Activated CD4-positive, alpha-beta T cell treated with anti-CD3 and anti-CD28 coated beads, Interleukin-2, amount 10 ng/mL, durations not matched to agents 7 days and 5 days (primary cell): ENCODE measurements around the gene SYP. TPM values are rescaled to one million over a fixed set of nuclear protein-coding genes. Genes with fewer than 3 reads are reported as not detected.
A peak's percentile ranks its signal among the peaks of the same experiment; 100 is the strongest.
"Not testable (repeated sequence)": the region's sequence is repeated elsewhere in the genome, so short reads cannot be mapped to it uniquely, and the experiment has no call there.

Experiments
- CTCF ChIA-PET: fragments of 350-600 bp; sonication (Branson Sonifier 250); formaldehyde crosslinking; loops from one replicate; lab custom pipeline; 2021; ENCODE audit warnings: antibody characterized with exemption; lab: Charles Lee
- POLR2A ChIA-PET: fragments of 350-600 bp; sonication (Branson Sonifier 250); formaldehyde crosslinking; loops from one replicate; lab custom pipeline; 2021; ENCODE audit warnings: antibody characterized with exemption; lab: Charles Lee
- DNase-seq: peaks from one replicate; pipeline ENCODE4 v3.0.0-alpha.2; 2020
- H3K27ac Mint-ChIP-seq: one replicate; pipeline ENCODE4 v1.8.0; 2021; ENCODE audit warnings: mild to moderate bottlenecking, moderate library complexity, mixed read lengths
- H3K27me3 Mint-ChIP-seq: one replicate; pipeline ENCODE4 v1.8.0; 2021; ENCODE audit warnings: mixed read lengths
- H3K36me3 Mint-ChIP-seq: one replicate; pipeline ENCODE4 v1.8.0; 2021; ENCODE audit warnings: low read depth, mixed read lengths
- H3K4me1 Mint-ChIP-seq: one replicate; pipeline ENCODE4 v1.8.0; 2021; ENCODE audit warnings: mixed read lengths
- H3K4me3 Mint-ChIP-seq: one replicate; pipeline ENCODE4 v1.8.0; 2021; ENCODE audit warnings: mild to moderate bottlenecking, moderate library complexity, mixed read lengths
- H3K9me3 Mint-ChIP-seq: one replicate; pipeline ENCODE4 v1.8.0; 2021; ENCODE audit warnings: mixed read lengths
- total RNA-seq, 2 experiments: library from RNA; stranded (reverse); gene quantifications; one replicate each; pipeline ENCODE4 v1.2.3, GENCODE V29; 2021

Gene SYP
- total RNA-seq, 2 experiments from 2014 or later, result 2.5 to 2.7 TPM

DNA sequence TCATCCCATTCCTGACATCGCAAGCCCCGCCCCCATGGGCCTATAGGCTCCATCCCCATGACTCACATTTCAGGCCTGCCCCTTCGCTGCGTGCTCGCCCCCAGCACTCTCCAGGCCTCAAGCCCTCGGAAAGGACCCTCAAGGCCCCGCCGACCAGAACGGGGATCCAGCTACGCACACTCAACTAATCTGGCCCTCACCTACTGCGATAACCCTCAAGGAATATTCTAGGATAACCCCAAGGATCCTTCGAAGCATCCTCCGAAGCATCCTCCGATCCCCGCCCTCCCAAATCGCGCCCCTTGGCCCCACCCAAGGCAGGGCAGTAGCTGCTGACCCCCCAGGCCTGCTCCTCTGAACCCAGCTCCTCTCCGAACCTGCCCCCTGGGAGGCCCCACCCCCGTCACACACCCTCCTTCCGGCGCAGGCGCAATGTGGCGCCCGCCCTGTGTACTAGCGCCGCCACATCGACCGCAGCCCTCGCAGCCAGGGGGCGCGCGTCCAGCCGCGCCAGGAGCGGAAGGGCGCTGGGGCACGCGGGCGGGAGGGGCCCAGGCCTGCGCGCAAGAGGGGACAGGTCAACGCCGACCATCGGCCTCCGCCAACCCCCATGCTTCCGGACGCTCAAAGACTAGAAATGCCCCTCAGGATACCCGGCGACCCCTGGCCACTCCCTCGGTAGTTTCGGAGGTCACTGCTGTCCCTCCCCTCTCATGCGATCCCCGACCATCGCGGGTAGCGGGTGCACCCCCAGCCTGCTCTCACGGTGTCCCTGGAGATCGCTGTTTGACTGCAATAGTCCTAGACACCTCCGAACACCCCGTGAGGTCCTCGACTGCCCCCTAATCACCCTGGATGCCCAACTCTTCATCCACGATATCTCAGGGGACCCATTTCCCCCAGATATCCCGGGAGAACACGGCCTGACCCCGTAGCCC is 43.8 kb downstream of the SYP start:
- Mint-ChIP-seq H3K4me3 (peak overlapping the region; percentile 94), H3K27me3 (no peaks in the 10 kb centered on the region), H3K27ac (peak overlapping the region; percentile 97), H3K36me3 (peaks cover 2% of the 10 kb centered on the region), H3K9me3 (no peaks in the 10 kb centered on the region), H3K4me1 (peaks cover 16% of the 10 kb centered on the region)
- ChIA-PET POLR2A (no interaction called here), CTCF (interaction anchor here (0.6 to 2.7 kb wide), 9 partner anchors 8 to 184 kb away, joined by 3 to 14 read pairs (median 3); partner anchors contain the start of gene KCND1)
- DNase-seq, result peak; percentile 84

- ChIA-PET CTCF (interaction anchor here (0.6 to 2.7 kb wide), 10 partner anchors 9 to 183 kb away, joined by 3 to 14 read pairs (median 3); partner anchors contain the start of gene KCND1), POLR2A (interaction anchor here (0.6 kb wide), 1 partner anchor 24 kb away, joined by 3 read pairs; no protein-coding TSS in a partner anchor)
- peak overlapping the region; percentile 97 for H3K27ac Mint-ChIP-seq
- no peaks in the 10 kb centered on the region for H3K27me3 Mint-ChIP-seq
- peak overlapping the region; percentile 94 for H3K4me3 Mint-ChIP-seq
- no peaks in the 10 kb centered on the region for H3K9me3 Mint-ChIP-seq
- H3K36me3 Mint-ChIP-seq, result peaks cover 2% of the 10 kb centered on the region
- DNase-seq, result peak; percentile 36
- H3K4me1 Mint-ChIP-seq, result peaks cover 16% of the 10 kb centered on the region
These were observed 44.6 kb downstream of the SYP start for GRCh38 chrX:49155243-49155899.

DNA sequence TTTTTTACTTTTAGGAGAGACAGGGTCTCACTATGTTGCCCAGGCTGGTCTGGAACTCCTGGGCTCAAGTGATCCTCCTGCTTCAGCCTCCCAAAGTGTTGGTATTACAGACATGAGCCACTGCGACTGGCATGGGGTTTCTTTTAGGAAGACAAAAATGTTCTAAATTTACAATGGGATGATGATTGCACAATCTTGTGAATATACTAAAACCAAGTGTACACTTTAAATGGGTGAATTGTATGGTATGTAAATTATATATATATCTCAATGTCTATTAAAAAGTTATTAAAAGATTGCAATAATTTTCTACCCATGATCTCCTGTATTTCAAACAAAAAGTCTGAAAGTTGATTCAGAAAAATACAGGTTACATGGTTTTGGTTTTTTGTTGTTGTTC is 46.5 kb downstream of the SYP start:
- peaks cover 16% of the 10 kb centered on the region for H3K4me1 Mint-ChIP-seq
- H3K27me3 Mint-ChIP-seq, result no peaks in the 10 kb centered on the region
- no peak overlapping the region for H3K27ac Mint-ChIP-seq
- ChIA-PET POLR2A (no interaction called here), CTCF (no interaction called here)
- no peak overlapping the region for H3K4me3 Mint-ChIP-seq
- DNase-seq, result no peak
- H3K9me3 Mint-ChIP-seq, result no peaks in the 10 kb centered on the region
- peaks cover 2% of the 10 kb centered on the region for H3K36me3 Mint-ChIP-seq

GRCh38 chrX:49149291-49149690 is 50.7 kb downstream of the SYP start:
- H3K27me3 Mint-ChIP-seq, H3K4me1 Mint-ChIP-seq, H3K9me3 Mint-ChIP-seq, H3K4me3 Mint-ChIP-seq, DNase-seq, H3K36me3 Mint-ChIP-seq, POLR2A ChIA-PET, H3K27ac Mint-ChIP-seq: not testable (repeated sequence)
- CTCF ChIA-PET, result interaction anchor here (0.7 kb wide), 1 partner anchor 23 kb away, joined by 6 read pairs; no protein-coding TSS in a partner anchor

DNA sequence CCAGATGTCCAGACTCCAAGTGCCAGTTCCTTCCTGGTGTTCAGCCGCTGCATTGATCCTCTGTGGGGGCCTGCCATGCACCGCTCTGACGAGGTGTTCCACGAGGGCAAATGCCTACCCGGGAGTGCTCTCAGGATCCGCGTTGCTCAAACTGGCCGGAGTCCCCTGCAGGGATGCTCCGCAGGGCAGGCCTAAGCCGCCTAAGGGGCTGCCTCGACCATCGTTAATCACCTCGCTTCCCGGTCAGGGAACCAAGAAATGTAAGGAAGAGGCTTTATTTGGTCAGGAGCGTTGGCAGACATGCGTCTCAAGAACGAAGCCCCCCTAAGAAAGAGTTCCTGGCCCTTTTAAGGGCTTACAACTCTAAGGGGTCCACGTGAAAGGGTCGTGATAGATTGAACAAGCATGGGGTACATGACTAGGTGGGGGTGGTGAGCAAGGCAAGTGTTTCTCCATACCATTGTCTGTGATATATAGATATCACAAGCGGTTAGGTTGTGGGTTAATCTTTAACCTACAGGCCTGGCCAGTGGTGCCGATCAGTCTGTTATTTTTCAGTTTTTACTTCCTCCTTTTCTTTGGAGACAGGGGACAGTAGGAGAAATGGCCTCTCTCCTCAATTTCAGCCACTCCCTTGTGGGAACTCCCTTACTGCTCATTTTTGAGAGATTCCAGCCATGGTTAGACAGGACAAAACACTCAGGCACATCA is 51.4 kb downstream of the SYP start:
- H3K4me1 Mint-ChIP-seq, H3K9me3 Mint-ChIP-seq, H3K27me3 Mint-ChIP-seq: not testable (repeated sequence)

GRCh38 chrX:49147936-49148335 is 52.1 kb downstream of the SYP start:
- Mint-ChIP-seq H3K27ac (no peak overlapping the region), H3K4me1 (no peaks in the 10 kb centered on the region), H3K27me3 (no peaks in the 10 kb centered on the region), H3K36me3 (no peaks in the 10 kb centered on the region), H3K9me3 (no peaks in the 10 kb centered on the region), H3K4me3 (no peak overlapping the region)
- ChIA-PET POLR2A (no interaction called here), CTCF (no interaction called here)
- no peak for DNase-seq

More for the DNA sequence above, 51.4 kb downstream of the SYP start:
- H3K27ac Mint-ChIP-seq, DNase-seq, POLR2A ChIA-PET, H3K36me3 Mint-ChIP-seq, CTCF ChIA-PET, H3K4me3 Mint-ChIP-seq: not testable (repeated sequence)

- CTCF ChIA-PET, result no interaction called here
- Mint-ChIP-seq H3K4me1 (no peaks in the 10 kb centered on the region), H3K4me3 (no peak overlapping the region), H3K9me3 (no peaks in the 10 kb centered on the region), H3K27ac (no peak overlapping the region), H3K36me3 (no peaks in the 10 kb centered on the region), H3K27me3 (no peaks in the 10 kb centered on the region)
- POLR2A ChIA-PET, result no interaction called here
- no peak for DNase-seq
These were observed 52.7 kb downstream of the SYP start for GRCh38 chrX:49147282-49147681.

GRCh38 chrX:49143154-49143553 is 56.8 kb downstream of the SYP start:
- CTCF ChIA-PET, result interaction anchor here (1.0 to 1.7 kb wide), 5 partner anchors 10 to 16 kb away, joined by 3 to 7 read pairs (median 4); no protein-coding TSS in a partner anchor
- peaks cover 12% of the 10 kb centered on the region for H3K9me3 Mint-ChIP-seq
- H3K4me3 Mint-ChIP-seq, DNase-seq, H3K27me3 Mint-ChIP-seq, H3K27ac Mint-ChIP-seq, H3K4me1 Mint-ChIP-seq, H3K36me3 Mint-ChIP-seq, POLR2A ChIA-PET: not testable (repeated sequence)

- H3K36me3 Mint-ChIP-seq, POLR2A ChIA-PET, DNase-seq, H3K4me1 Mint-ChIP-seq, H3K27ac Mint-ChIP-seq, H3K4me3 Mint-ChIP-seq, H3K27me3 Mint-ChIP-seq: not testable (repeated sequence)
- CTCF ChIA-PET, result interaction anchor here (0.6 to 1.7 kb wide), 6 partner anchors 10 to 435 kb away, joined by 3 to 7 read pairs (median 4); no protein-coding TSS in a partner anchor
- H3K9me3 Mint-ChIP-seq, result peaks cover 12% of the 10 kb centered on the region
These were observed 57.7 kb downstream of the SYP start for GRCh38 chrX:49142264-49142663.

DNA sequence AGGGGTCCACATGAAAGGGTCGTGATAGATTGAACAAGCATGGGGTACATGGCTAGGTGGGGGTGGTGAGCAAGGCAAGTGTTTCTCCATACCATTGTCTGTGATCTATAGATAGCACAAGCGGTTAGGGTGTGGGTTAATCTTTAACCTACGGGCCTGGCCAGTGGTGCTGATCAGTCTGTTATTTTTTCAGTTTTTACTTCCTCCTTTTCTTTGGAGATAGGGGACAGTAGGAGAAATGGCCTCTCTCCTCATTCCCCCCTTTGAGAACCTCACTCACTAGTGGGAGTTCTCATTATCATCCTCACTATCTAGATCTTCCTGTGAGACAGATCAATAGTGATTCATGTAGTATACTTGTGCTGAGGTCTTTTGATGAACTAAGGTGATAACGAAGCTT is 60.3 kb downstream of the SYP start:
- DNase-seq, result no peak
- Mint-ChIP-seq H3K27me3 (no peaks in the 10 kb centered on the region), H3K36me3 (peaks cover 5% of the 10 kb centered on the region), H3K4me1 (no peaks in the 10 kb centered on the region), H3K27ac (no peak overlapping the region), H3K4me3 (no peak overlapping the region), H3K9me3 (peaks cover 12% of the 10 kb centered on the region)
- POLR2A ChIA-PET, result no interaction called here
- CTCF ChIA-PET, result no interaction called here
